Epithelial cell of esophagus (primary cell): ENCODE data around the gene CMAS.

ENCODE experiments used
- DNase-seq: peaks from one replicate; pipeline ENCODE4 v3.0.0; 2010; ENCODE audit warnings: low read depth
- H3K4me3 ChIP-seq: 2 replicates; pipeline ENCODE4 v1.5.1; 2011; ENCODE audit warnings: mild to moderate bottlenecking, low read length, control low read depth
- CTCF ChIP-seq: IDR thresholded peaks from 2 replicates; pipeline ENCODE4 v1.5.1; 2011; ENCODE audit warnings: low read depth, mild to moderate bottlenecking, low read length, control low read depth, inconsistent platforms; ENCODE audit not compliant: insufficient read depth; ENCODE audit errors: missing control alignments

The CMAS gene

GRCh38 chr12:22103418-22103817 lies 57.4 kb downstream of the CMAS start:
- H3K4me3 ChIP-seq = no peak overlapping the region
- no peak for DNase-seq
- no peak for TF ChIP-seq CTCF

GRCh38 chr12:22105542-22105941 lies 59.5 kb downstream of the CMAS start:
- peak; percentile 20 for DNase-seq
- no peak for TF ChIP-seq CTCF
- no peak overlapping the region for H3K4me3 ChIP-seq

- H3K4me3 ChIP-seq = no peak overlapping the region
- no peak for DNase-seq
- no peak for TF ChIP-seq CTCF
These were observed 64.2 kb downstream of the CMAS start for GRCh38 chr12:22110176-22110575.
